HG03045 (cell line): ENCODE measurements around the gene SPATA31A7.
"Not testable (repeated sequence)": the region's sequence is repeated elsewhere in the genome, so short reads cannot be mapped to it uniquely, and the experiment has no call there.

Experiments used
- ATAC-seq: cut with Tn5 transposase; IDR thresholded peaks from one replicate; pipeline ENCODE4 v1.9.1; 2021; ENCODE audit warnings: mild to moderate bottlenecking, moderate library complexity; ENCODE audit not compliant: unreplicated experiment

SPATA31A7 gene

DNA sequence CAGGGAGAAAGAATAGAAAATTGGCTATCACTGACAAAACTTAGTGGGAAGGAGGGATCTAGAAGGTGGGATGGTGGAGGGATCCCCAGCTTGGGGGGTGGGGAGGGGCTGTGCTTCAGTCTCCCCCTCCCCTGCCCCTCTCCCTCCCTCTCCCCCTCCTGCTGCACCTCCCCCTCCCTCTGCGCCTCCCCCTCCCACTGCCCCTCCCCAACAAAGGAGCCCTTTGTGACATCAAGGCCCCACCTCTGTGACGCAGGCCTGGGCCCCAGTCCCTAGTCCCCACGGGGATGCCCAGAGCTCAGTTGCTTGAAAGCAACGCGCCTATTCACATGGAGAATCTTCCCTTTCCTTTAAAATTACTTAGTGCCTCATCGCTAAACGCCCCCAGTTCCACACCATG lies at the start of gene SPATA31A7:
TSS of gene SPATA31A7 (plus strand) at position 301 of the 400 bp plus-strand sequence. CDS start at position 330, 29 bp downstream.
- not testable (repeated sequence) for ATAC-seq

- ATAC-seq: not testable (repeated sequence)
Measured at GRCh38 chr9:61226438-61226837, 36.6 kb downstream of the SPATA31A7 start.
